DMS 273 treated with DMSO at 0.1 percent for 48 hours (cell line): ENCODE measurements around the gene OLFM4.
A peak's percentile ranks its signal among the peaks of the same experiment; 100 is the strongest.

Experiments
- DNase-seq: peaks from one replicate; lab custom pipeline; 2025; lab: John Stamatoyannopoulos, UW

OLFM4 gene

GRCh38 chr13:53014495-53015443, 13.8 kb upstream of the OLFM4 start:
- DNase-seq = no peak

GRCh38 chr13:53015971-53016370, 12.6 kb upstream of the OLFM4 start:
- no peak for DNase-seq

- no peak for DNase-seq
Observed at GRCh38 chr13:53017433-53017970, 11.1 kb upstream of the OLFM4 start.

- no peak for DNase-seq
Observed at GRCh38 chr13:53018690-53019647, 9.6 kb upstream of the OLFM4 start.

GRCh38 chr13:53020764-53021335, 7.8 kb upstream of the OLFM4 start:
- no peak for DNase-seq

- DNase-seq = no peak
Observed at GRCh38 chr13:53023246-53023645, 5.4 kb upstream of the OLFM4 start.

- DNase-seq = no peak
Observed at GRCh38 chr13:53028063-53028462, 550 bp upstream of the OLFM4 start.

- DNase-seq = no peak
Observed at GRCh38 chr13:53032849-53033248, 4.2 kb downstream of the OLFM4 start.

GRCh38 chr13:53038993-53039392, 10.4 kb downstream of the OLFM4 start:
- DNase-seq = no peak

- DNase-seq = no peak
Observed at GRCh38 chr13:53041968-53042516, 13.4 kb downstream of the OLFM4 start.

- no peak for DNase-seq
Observed at GRCh38 chr13:53042877-53043276, 14.3 kb downstream of the OLFM4 start.

GRCh38 chr13:53043398-53043797, 14.8 kb downstream of the OLFM4 start:
- no peak for DNase-seq

GRCh38 chr13:53045189-53045588, 16.6 kb downstream of the OLFM4 start:
- no peak for DNase-seq

GRCh38 chr13:53048880-53049279, 20.3 kb downstream of the OLFM4 start:
- no peak for DNase-seq

GRCh38 chr13:53050151-53050550, 21.5 kb downstream of the OLFM4 start:
- DNase-seq = no peak

- DNase-seq = no peak
Observed at GRCh38 chr13:53052675-53053074, 24.1 kb downstream of the OLFM4 start.

GRCh38 chr13:53054569-53054968, 26.0 kb downstream of the OLFM4 start:
- no peak for DNase-seq

- DNase-seq = no peak
Observed at GRCh38 chr13:53058065-53058679, 29.6 kb downstream of the OLFM4 start.

- no peak for DNase-seq
Observed at GRCh38 chr13:53060840-53061490, 32.4 kb downstream of the OLFM4 start.

- peak; percentile 62 for DNase-seq
Observed at GRCh38 chr13:53064731-53065130, 36.1 kb downstream of the OLFM4 start.

GRCh38 chr13:53066411-53066810, 37.8 kb downstream of the OLFM4 start:
- no peak for DNase-seq
